ENCODE data around the gene KSR1. TPM values are rescaled to one million over a fixed set of nuclear protein-coding genes. Genes with fewer than 3 reads are reported as not detected.
"Not testable (repeated sequence)": the region's sequence is repeated elsewhere in the genome, so short reads cannot be mapped to it uniquely, and the experiment has no call there.

The KSR1 gene
- total RNA-seq, 1 experiment from 2014 or later = 0.96 TPM

DNA sequence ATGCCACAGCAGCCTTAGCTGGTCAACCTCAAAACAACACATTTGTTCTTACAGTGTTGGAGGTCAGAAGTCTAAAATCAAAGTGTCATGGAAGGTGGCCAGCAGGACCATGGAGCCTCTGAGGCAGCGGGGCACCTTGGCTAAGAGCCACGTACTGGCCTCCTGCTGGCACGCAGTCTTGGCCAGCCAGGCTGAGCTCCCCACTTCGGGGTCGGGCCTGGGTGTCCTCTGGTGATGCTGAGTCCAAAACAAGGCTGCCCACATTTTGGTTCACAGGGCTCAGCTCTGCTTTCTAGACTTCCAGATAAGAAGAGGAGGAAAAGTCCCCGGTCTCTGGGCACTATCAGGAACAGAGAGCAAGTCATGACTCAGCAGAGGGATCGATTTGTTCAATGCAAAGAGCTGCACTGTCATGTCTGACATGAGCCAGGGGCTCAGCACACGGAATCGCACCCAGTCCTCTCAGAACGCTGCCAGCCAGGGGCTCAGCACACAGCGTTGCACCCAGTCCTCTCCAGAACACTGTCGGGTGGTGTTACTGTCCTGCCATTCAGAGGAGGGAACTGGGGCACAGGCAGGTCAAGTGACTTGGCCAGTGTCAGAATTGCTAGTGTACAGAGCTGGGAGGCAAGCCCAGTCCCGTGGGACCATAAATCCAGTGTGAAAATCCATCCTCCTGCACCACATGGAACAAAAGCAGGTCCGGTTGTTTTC is 177.2 kb downstream of the KSR1 start:
- DNase-seq (ENCODE audit: low read depth) = no peak

DNA sequence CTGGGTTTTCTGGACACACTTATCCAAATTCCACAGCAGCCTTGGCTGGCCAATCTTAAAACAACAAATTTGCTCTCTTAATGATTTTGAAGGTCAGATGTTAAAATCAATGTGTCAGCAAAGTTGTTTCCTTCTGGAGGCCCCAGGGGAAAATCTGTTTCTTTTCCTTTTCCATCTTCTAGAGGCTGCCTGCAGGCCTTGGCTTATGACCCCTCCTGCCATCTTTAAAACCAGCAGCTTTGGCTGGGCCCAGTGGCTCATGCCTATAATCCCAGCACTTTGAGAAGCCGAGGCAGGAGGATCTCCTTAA is 177.7 kb downstream of the KSR1 start:
- peak; percentile 15 for DNase-seq (ENCODE audit: low read depth)

- no peak for DNase-seq (ENCODE audit: low read depth)
Measured at GRCh38 chr17:27634776-27635175, 178.5 kb downstream of the KSR1 start.

- DNase-seq (ENCODE audit: low read depth) = no peak
Measured at GRCh38 chr17:27635275-27635823, 179.1 kb downstream of the KSR1 start.

DNA sequence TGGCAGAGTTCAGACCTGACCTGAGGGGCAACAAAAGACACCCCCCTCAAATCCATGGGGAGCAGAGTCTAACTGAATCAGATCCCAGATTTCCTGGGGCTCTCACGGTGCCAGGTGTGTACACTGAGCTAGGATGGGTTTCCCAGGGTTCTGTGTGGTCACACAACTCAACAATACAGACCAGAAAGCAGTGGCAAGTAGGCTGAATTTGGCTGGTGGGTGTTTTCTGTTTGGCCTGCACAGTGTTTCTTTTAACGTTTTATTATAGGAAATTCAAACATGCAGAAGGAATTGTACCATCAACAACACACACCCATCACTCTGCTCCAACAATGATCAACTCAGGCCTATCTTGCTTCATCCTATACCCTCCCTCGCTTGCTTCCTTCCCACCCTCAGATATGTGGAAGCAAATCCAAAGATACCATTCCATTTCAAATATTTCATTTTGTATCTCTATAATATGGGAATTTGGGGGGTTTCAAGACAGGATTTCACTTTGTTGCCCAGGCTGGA is 179.8 kb downstream of the KSR1 start:
- not testable (repeated sequence) for DNase-seq (ENCODE audit: low read depth)

DNA sequence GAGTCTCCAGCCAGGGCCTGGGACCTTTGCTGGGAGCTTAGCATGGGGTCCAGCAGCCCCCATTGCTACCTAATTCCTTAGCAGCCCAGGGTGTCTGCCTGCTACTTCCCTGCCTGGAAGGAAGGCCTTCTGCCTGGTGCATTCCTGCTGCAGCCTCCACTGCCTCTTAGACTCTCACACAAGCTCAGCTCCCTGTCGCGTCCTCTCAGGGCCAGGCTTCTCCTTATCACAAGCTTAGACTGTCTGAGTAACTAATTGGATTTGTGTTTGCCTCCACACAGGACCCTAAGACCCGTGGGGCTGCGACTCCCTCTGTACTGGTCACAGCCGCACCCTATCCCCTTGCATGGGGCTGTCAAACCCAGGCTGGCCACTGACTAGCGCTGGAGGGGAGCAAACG is 181.6 kb downstream of the KSR1 start:
- not testable (repeated sequence) for DNase-seq (ENCODE audit: low read depth)

DNA sequence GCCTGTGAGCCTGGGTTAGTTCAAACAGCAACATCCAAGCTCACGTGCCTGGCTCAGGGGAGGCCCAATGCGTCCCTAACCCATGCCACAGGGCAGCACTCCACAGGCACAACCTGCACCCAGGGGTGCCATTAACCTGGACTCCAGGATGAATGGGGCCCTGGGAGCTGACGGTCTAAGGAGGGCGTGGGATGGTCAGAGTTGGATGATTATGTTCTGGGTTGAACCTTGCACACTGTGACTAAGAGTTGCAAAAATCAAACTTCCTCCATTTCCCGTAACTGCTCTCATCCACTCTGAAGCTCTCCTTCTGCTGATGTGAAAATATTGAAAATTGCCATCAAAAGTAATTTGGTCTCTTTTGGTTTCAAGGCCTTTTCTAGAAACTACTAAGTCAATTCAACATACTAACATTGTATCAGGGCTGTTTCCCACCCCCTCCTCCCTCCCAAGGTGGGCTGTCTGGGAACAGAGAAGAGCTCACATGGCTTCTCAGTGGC is 182.2 kb downstream of the KSR1 start:
- DNase-seq (ENCODE audit: low read depth) = not testable (repeated sequence)

DNA sequence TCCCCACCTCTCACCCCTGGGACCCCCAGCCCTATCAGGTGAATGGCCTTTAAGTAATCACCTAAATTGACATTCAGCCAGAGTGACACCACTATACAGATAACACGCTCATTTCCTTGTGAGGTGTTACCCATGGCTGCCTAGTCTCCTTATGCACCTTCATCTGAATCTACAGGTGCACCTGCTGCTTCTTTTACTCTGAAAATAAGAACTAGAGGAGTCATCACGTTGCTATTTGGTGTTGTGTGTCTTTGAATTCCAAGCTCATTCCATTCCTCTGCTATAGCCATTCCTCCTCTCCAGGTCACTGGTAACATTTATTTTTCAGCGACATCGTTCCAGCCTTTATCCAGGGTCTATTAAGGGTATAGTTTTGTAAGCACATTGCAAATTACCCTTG is 184.5 kb downstream of the KSR1 start:
- no peak for DNase-seq (ENCODE audit: low read depth)

DNA sequence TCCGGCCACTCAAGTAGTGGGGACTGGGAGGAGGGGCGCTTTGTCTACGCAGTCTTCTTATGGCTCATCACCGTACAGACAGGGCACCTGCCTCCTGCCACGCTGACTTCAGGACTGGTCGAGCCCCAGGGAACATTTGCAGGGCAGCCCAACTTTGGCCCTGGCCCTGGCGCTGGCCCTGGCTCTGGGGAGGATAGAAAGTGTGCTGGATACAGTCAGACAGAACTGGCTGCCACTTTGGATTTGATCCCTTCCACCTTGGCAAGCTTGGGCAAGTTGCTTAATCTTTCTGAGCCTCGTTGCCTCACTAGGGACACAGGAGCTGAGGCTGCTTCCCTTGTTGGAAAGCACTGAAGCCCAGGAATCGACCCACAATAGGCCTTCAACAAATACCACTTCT is 188.3 kb downstream of the KSR1 start:
- no peak for DNase-seq (ENCODE audit: low read depth)

- not testable (repeated sequence) for DNase-seq (ENCODE audit: low read depth)
Measured at GRCh38 chr17:27645621-27646020, 189.4 kb downstream of the KSR1 start.

DNA sequence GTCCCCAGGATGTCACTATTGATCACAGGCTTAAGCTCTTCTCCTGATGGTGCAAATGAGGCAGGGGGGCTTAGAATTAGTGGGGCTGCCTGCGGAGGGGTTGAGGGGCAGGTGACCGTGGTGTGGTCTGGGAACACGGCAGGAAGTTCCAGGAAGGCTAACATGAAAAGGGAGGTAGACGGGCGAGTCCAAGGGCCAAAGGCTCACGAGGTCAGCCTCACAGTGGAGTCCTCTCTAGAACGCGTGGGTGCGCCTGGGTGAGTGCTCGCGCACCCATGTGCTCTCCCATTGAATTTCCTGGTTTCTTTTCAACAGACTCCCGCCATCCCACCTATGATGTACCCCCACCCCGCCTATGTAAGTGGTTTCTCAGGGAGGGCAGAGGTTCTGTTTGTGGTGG is 190.0 kb downstream of the KSR1 start:
- DNase-seq (ENCODE audit: low read depth) = no peak

- DNase-seq (ENCODE audit: low read depth) = no peak
Measured at GRCh38 chr17:27647765-27648164, 191.5 kb downstream of the KSR1 start.

- DNase-seq (ENCODE audit: low read depth) = not testable (repeated sequence)
Measured at GRCh38 chr17:27649111-27649571, 192.9 kb downstream of the KSR1 start.

GRCh38 chr17:27649929-27650328 is 193.7 kb downstream of the KSR1 start:
- DNase-seq (ENCODE audit: low read depth) = no peak

DNA sequence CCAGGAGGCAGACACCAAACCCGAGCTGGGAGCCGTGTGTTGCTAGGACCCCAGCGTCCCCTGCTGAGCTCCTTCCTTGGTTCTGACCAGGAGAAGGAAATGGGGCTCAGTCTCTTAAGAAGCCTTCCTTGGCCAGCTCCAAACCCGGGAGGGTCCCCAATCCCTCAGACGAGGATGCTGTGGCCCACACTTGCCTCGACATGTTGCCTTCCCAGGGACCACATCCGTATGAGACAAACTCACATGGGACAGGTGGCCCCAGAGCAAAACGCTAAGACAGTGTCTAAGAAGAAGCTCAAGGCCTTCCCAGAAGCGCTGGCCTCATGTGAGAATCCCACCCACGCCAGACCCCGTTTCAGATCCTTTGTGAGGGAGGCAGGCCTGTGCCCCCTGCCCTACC is 194.6 kb downstream of the KSR1 start:
- DNase-seq (ENCODE audit: low read depth) = no peak

DNA sequence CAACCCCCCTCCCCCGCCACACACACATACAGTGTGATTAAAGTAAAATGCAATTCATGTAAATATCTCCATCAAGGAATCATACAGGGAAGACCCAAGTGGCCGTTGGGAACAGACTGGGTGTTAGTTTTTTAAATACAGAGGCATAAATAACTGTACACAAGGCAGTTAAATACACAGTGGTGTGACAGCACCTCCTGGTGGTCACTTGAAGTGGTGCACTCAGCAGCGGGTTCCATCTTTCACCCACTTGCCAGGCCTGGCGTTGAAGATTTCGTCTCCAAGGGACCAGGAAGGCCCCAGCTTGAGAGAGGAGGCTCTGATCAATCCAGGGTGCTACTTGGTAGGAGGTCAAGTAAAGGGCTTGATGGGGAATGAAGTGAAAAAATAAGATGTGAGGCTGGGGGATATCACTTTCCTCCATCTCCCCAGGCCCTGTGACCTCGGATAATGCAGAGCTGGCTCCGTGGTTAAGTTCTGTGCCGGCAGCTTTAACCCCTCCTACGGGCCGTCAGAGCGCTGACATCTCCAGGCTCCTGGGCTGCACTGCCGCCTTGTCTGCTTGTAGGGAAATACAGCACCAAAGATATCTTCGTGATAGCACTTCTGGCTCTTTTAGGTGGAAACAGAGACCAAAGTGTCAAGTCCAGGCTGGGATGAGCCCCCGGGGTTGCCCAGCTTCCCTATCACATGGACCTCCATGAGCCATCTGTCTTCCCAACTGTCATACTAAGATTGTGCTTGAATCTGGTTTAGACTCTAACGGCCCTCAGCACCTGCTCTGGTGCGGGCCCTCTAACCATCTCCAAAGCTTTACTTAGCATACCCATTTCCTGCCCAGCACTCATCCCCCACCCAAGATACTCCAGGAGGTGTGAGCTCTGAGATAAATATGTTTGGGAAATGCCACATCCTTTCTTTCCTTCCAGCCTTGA is 195.4 kb downstream of the KSR1 start:
- peak; percentile 32 for DNase-seq (ENCODE audit: low read depth)

DNA sequence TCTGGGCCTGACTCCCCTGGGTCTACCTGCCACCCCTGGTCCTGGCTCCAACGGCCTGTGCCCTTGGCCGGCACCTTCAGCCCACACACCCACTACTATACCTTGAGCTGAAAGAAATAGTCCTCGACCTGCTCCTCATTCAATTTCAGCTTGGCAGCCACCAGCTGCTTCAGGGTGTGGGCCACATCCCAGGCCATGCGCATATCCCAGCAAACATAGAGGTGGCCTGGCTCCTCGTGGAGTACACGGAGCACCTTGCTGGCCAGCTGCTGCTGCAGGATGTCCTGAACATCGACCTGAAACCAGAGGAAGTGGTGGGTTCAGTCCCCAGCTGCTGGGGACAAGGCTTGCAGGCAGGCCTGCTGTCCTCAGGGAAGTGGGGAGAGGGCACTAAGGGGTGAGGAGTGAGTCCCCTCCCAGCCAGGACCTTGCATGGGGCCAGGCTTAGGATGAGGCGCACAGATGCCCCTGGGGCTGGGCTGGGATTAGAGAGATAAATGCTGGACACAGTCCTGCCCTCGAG is 197.3 kb downstream of the KSR1 start:
- not testable (repeated sequence) for DNase-seq (ENCODE audit: low read depth)

GRCh38 chr17:27654136-27654535 is 197.9 kb downstream of the KSR1 start:
- no peak for DNase-seq (ENCODE audit: low read depth)

DNA sequence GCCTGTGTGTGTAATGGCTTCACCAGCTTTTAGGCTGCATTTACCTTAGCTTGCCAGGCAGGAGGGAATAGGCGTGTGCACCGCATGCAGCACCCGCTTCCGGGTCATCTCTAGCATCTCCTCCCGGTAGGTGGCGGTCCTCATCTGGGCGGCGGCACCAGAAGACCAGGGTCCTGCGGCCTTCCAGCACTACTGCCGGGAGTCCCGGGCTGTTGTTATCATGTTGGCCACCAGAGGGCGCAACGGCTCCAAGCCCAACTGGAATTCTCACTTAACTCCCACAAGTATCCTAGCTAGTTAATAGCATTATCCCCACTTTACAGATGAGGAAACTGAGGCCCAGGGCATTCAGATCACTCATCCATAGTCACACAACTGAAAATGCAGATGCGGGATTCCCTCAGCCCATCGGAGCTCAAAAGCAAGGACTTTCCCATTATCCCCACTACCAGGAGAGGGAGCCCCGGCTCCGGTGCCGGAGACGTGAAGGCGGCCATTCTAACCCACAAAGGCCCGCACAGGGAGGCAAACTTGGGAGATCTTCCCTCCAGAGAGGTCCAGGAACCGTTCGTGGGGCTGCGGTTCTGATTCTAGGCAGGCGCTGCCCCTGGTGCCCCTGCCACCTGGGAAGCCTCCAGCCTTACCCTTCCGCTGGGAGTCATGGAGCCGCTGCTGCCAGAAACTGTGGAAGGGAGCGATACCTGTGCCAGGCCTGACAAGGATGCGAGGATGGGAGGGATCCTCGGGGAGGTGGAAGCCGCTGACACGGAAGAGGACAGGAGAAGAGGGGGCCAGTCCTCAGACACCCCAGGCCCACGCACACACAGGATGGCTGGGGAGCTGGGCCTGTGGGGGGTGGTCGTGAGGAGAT is 198.6 kb downstream of the KSR1 start:
- peak; percentile 56 for DNase-seq (ENCODE audit: low read depth)

GRCh38 chr17:27655525-27656111 is 199.4 kb downstream of the KSR1 start:
- not testable (repeated sequence) for DNase-seq (ENCODE audit: low read depth)

- not testable (repeated sequence) for DNase-seq (ENCODE audit: low read depth)
Measured at GRCh38 chr17:27656620-27657019, 200.4 kb downstream of the KSR1 start.

Data from RPMI7951 (cell line).